Testis (tissue), 3 donors: ENCODE measurements around the gene TIGD3. TPM values are rescaled to one million over a fixed set of nuclear protein-coding genes. Genes with fewer than 3 reads are reported as not detected.

Source experiments
- DNase-seq: peaks from one replicate; pipeline ENCODE4 v3.0.0-alpha.2; 2019
- H3K27ac ChIP-seq, 2 donors: fragments of 200-600 bp; sonication (generic); one replicate each; pipeline ENCODE4 v1.5.1; 2019
- H3K27me3 ChIP-seq: fragments of 200-600 bp; sonication (generic); one replicate; pipeline ENCODE4 v1.5.1; 2019
- H3K36me3 ChIP-seq: fragments of 200-600 bp; sonication (generic); one replicate; pipeline ENCODE4 v1.5.1; 2017; ENCODE audit warnings: low read depth; ENCODE audit errors: missing control alignments
- H3K4me1 ChIP-seq: fragments of 200-600 bp; sonication (generic); one replicate; pipeline ENCODE4 v1.5.1; 2019
- H3K4me3 ChIP-seq, 2 donors: fragments of 200-600 bp; sonication (generic); one replicate each; pipeline ENCODE4 v1.5.1; 2017 to 2019
- H3K9me3 ChIP-seq: fragments of 200-600 bp; sonication (generic); one replicate; pipeline ENCODE4 v1.5.1; 2017
- CTCF ChIP-seq, 3 experiments: fragments of 450-650 bp in 2 of 3; fragments of 200-600 bp in 1 of 3; sonication (generic) in 1 of 3; IDR thresholded peaks; one replicate each; pipeline ENCODE4 v1.5.1; 2016 to 2019; ENCODE audit warnings: antibody characterized with exemption in 3 of 3, mild to moderate bottlenecking in 2 of 3, moderate library complexity in 1 of 3
- POLR2A ChIP-seq: fragments of 450-650 bp; IDR thresholded peaks from one replicate; pipeline ENCODE4 v1.6.1; 2017; ENCODE audit warnings: antibody characterized with exemption, mild to moderate bottlenecking, moderate library complexity
- WGBS, 2 donors: methylation state at CpG; one replicate each; pipeline ENCODE4 v1.1.5; 2018; 5-methylcytosine and 5-hydroxymethylcytosine counted together
- intact Hi-C: fragments of 100-400 bp; cut with DNase I; formaldehyde crosslinking; loops from one replicate; pipeline ENCODE4 v1.15.1; 2023; ENCODE audit warnings: low total_unique reads
- polyA plus RNA-seq: library from polyadenylated mRNA; stranded (reverse); fragments of 350-450 nt; fragmentation: Illumina TruSeq; extraction: RNeasy Lipid Tissue Mini Kit (QIAGEN cat#74804); gene quantifications from one replicate; pipeline ENCODE4 v1.2.3, GENCODE V29; 2014; ENCODE audit warnings: low read depth, low replicate concordance; ENCODE audit not compliant: insufficient read depth
- total RNA-seq, 2 donors: library from RNA; depleted of rRNA; stranded (reverse); fragments of >200 nt; gene quantifications; one replicate each; pipeline ENCODE4 v1.2.3, GENCODE V29; 2016

The TIGD3 gene
- total and polyA plus RNA-seq, 3 donors from 2014 or later: 5.3 to 7.6 (median 7.1) TPM

DNA sequence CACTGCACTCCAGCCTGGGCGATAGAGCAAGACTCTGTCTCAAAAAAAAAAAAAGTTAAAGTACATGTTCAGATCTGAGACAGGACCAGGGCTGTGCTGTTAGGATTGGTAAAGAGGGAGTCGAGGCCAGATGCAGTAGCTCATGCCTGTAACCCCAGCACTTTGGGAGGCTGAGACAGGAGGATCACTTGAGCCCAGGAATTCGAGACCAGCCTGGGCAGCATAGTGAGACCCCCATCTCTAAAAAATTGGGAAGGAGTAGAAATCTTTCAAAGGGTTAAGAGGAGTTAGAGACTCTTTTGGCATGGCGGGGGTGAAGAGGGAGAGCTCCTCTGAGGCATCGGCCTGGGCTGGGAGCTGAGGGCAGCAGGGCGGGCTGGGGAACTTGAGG lies 16.1 kb downstream of the TIGD3 start:
- no peak overlapping the region for H3K27ac ChIP-seq
- no peaks in the 10 kb centered on the region for H3K27me3 ChIP-seq
- DNase-seq: no peak
- 66 to 68% methylated on average over 6 of the region's 6 CpGs for WGBS, 2 donors
- no peaks in the 10 kb centered on the region for H3K36me3 ChIP-seq
- H3K4me3 ChIP-seq: no peak overlapping the region
- intact Hi-C loops: no loop called here
- peaks cover 18% of the 10 kb centered on the region for H3K4me1 ChIP-seq
- TF ChIP-seq POLR2A: no peak
- TF ChIP-seq CTCF (IDR thresholded peaks at IDR 0.05): no peak
- no peaks in the 10 kb centered on the region for H3K9me3 ChIP-seq

GRCh38 chr11:65373839-65374580 lies 19.5 kb downstream of the TIGD3 start:
- H3K27me3 ChIP-seq: no peaks in the 10 kb centered on the region
- TF ChIP-seq CTCF (IDR thresholded peaks at IDR 0.05) (no peak), POLR2A (no peak)
- no peak for DNase-seq
- H3K4me3 ChIP-seq: no peak overlapping the region
- H3K36me3 ChIP-seq: no peaks in the 10 kb centered on the region
- H3K27ac ChIP-seq: no peak overlapping the region
- WGBS, 2 donors: 70 to 85% methylated on average over 14 of the region's 14 CpGs
- intact Hi-C loops: no loop called here
- H3K9me3 ChIP-seq: no peaks in the 10 kb centered on the region
- H3K4me1 ChIP-seq: peaks cover 8% of the 10 kb centered on the region

GRCh38 chr11:65375012-65375411 lies 20.5 kb downstream of the TIGD3 start:
- H3K4me1 ChIP-seq: peaks cover 4% of the 10 kb centered on the region
- no peaks in the 10 kb centered on the region for H3K9me3 ChIP-seq
- no peak overlapping the region for H3K4me3 ChIP-seq
- DNase-seq: no peak
- no peak for TF ChIP-seq POLR2A
- TF ChIP-seq CTCF (IDR thresholded peaks at IDR 0.05): no peak
- H3K27ac ChIP-seq: no peak overlapping the region
- intact Hi-C loops: no loop called here
- WGBS, 2 donors: 83 to 97% methylated on average over 8 of the region's 8 CpGs
- H3K36me3 ChIP-seq: no peaks in the 10 kb centered on the region
- H3K27me3 ChIP-seq: no peaks in the 10 kb centered on the region

- no peaks in the 10 kb centered on the region for H3K36me3 ChIP-seq
- TF ChIP-seq CTCF (IDR thresholded peaks at IDR 0.05) (no peak), POLR2A (no peak)
- H3K4me3 ChIP-seq: no peak overlapping the region
- H3K27me3 ChIP-seq: no peaks in the 10 kb centered on the region
- peak; percentile 43 for DNase-seq
- H3K4me1 ChIP-seq: no peaks in the 10 kb centered on the region
- intact Hi-C loops: no loop called here
- WGBS, 2 donors: 54 to 75% methylated on average over 7 to 15 of the region's 16 CpGs
- H3K9me3 ChIP-seq: no peaks in the 10 kb centered on the region
- H3K27ac ChIP-seq: no peak overlapping the region
Measured at GRCh38 chr11:65376138-65376713, 21.7 kb downstream of the TIGD3 start.
